Nephron progenitor cell (in vitro differentiated cells): ENCODE results near the gene ABCC6.
A peak's percentile ranks its signal among the peaks of the same experiment; 100 is the strongest.

Experiments used
- DNase-seq: peaks from one replicate; pipeline ENCODE4 v3.0.0; 2021
- H3K27ac Mint-ChIP-seq: 2 replicates; pipeline ENCODE4 v1.8.0; 2021; ENCODE audit warnings: mild to moderate bottlenecking, moderate library complexity, mixed read lengths
- H3K27me3 Mint-ChIP-seq: 2 replicates; pipeline ENCODE4 v1.8.0; 2021; ENCODE audit warnings: mild to moderate bottlenecking, low read depth, mixed read lengths; ENCODE audit not compliant: poor library complexity
- H3K36me3 Mint-ChIP-seq: 2 replicates; pipeline ENCODE4 v1.8.0; 2021; ENCODE audit warnings: low read depth, mixed read lengths
- H3K4me1 Mint-ChIP-seq: 2 replicates; pipeline ENCODE4 v1.8.0; 2021; ENCODE audit warnings: mixed read lengths
- H3K4me3 Mint-ChIP-seq: 2 replicates; pipeline ENCODE4 v1.8.0; 2021; ENCODE audit warnings: mild to moderate bottlenecking, moderate library complexity, mixed read lengths
- H3K9me3 Mint-ChIP-seq: 2 replicates; pipeline ENCODE4 v1.8.0; 2021; ENCODE audit warnings: mild to moderate bottlenecking, moderate library complexity, mixed read lengths
- CTCF ChIP-seq: fragments of 200-600 bp; sonication (generic); IDR thresholded peaks from 2 replicates; pipeline ENCODE4 v1.5.0; 2021; ENCODE audit warnings: antibody characterized with exemption

The ABCC6 gene

GRCh38 chr16:16137110-16137509, 86.2 kb downstream of the ABCC6 start:
- H3K27ac Mint-ChIP-seq: no peak overlapping the region
- no peak for TF ChIP-seq CTCF
- DNase-seq: no peak
- no peaks in the 10 kb centered on the region for H3K27me3 Mint-ChIP-seq
- no peaks in the 10 kb centered on the region for H3K4me1 Mint-ChIP-seq
- H3K36me3 Mint-ChIP-seq: peaks cover 84% of the 10 kb centered on the region
- no peak overlapping the region for H3K4me3 Mint-ChIP-seq
- no peaks in the 10 kb centered on the region for H3K9me3 Mint-ChIP-seq

- Mint-ChIP-seq H3K27me3 (no peaks in the 10 kb centered on the region), H3K9me3 (no peaks in the 10 kb centered on the region), H3K36me3 (peaks cover 88% of the 10 kb centered on the region), H3K27ac (no peak overlapping the region), H3K4me1 (no peaks in the 10 kb centered on the region), H3K4me3 (no peak overlapping the region)
- DNase-seq: no peak
- no peak for TF ChIP-seq CTCF
These were observed 86.7 kb downstream of the ABCC6 start for GRCh38 chr16:16136588-16136987.

GRCh38 chr16:16133943-16134604, 89.2 kb downstream of the ABCC6 start:
- no peak for TF ChIP-seq CTCF
- H3K4me3 Mint-ChIP-seq: no peak overlapping the region
- H3K36me3 Mint-ChIP-seq: peaks cover 70% of the 10 kb centered on the region
- DNase-seq: no peak
- no peaks in the 10 kb centered on the region for H3K4me1 Mint-ChIP-seq
- H3K27me3 Mint-ChIP-seq: no peaks in the 10 kb centered on the region
- H3K27ac Mint-ChIP-seq: peak overlapping the region; percentile 33
- no peaks in the 10 kb centered on the region for H3K9me3 Mint-ChIP-seq

GRCh38 chr16:16131659-16132058, 91.6 kb downstream of the ABCC6 start:
- H3K27ac Mint-ChIP-seq: no peak overlapping the region
- H3K27me3 Mint-ChIP-seq: no peaks in the 10 kb centered on the region
- no peak for TF ChIP-seq CTCF

GRCh38 chr16:16131204-16131603, 92.1 kb downstream of the ABCC6 start:
- no peak for TF ChIP-seq CTCF
- Mint-ChIP-seq H3K9me3 (no peaks in the 10 kb centered on the region), H3K4me1 (no peaks in the 10 kb centered on the region), H3K27me3 (no peaks in the 10 kb centered on the region), H3K36me3 (peaks cover 61% of the 10 kb centered on the region), H3K4me3 (no peak overlapping the region), H3K27ac (no peak overlapping the region)
- DNase-seq: no peak

More at GRCh38 chr16:16131659-16132058, 91.6 kb downstream of the ABCC6 start:
- Mint-ChIP-seq H3K9me3 (no peaks in the 10 kb centered on the region), H3K4me3 (no peak overlapping the region), H3K4me1 (no peaks in the 10 kb centered on the region), H3K36me3 (peaks cover 64% of the 10 kb centered on the region)
- DNase-seq: no peak

- peak; percentile 78 for DNase-seq
- H3K27ac Mint-ChIP-seq: peak overlapping the region; percentile 58
- H3K27me3 Mint-ChIP-seq: peaks cover 4% of the 10 kb centered on the region
- peaks cover 31% of the 10 kb centered on the region for H3K9me3 Mint-ChIP-seq
- TF ChIP-seq CTCF: peak; percentile 83
- H3K36me3 Mint-ChIP-seq: peaks cover 64% of the 10 kb centered on the region
- no peak overlapping the region for H3K4me3 Mint-ChIP-seq
- H3K4me1 Mint-ChIP-seq: no peaks in the 10 kb centered on the region
These were observed 95.7 kb downstream of the ABCC6 start for GRCh38 chr16:16127469-16128116.
